Activated gamma-delta T cell (primary cell): ENCODE measurements around the gene FAM83G.

Experiments
- DNase-seq: peaks from one replicate; lab custom pipeline; 2025; lab: John Stamatoyannopoulos, UW

FAM83G gene

GRCh38 chr17:19005789-19006430, 1.3 kb upstream of the FAM83G start:
- no peak for DNase-seq

GRCh38 chr17:19005137-19005773, 691 bp upstream of the FAM83G start:
- no peak for DNase-seq

- no peak for DNase-seq
Observed at GRCh38 chr17:19003543-19004420, 782 bp downstream of the FAM83G start.

- no peak for DNase-seq
Observed at GRCh38 chr17:19002805-19003542, 1.6 kb downstream of the FAM83G start.

GRCh38 chr17:19001907-19002590, 2.5 kb downstream of the FAM83G start:
- DNase-seq, result no peak

- DNase-seq, result no peak
Observed at GRCh38 chr17:19000531-19001325, 3.8 kb downstream of the FAM83G start.

- no peak for DNase-seq
Observed at GRCh38 chr17:18999911-19000310, 4.7 kb downstream of the FAM83G start.

GRCh38 chr17:18999394-18999793, 5.2 kb downstream of the FAM83G start:
- DNase-seq, result no peak

- DNase-seq, result no peak
Observed at GRCh38 chr17:18997650-18998196, 6.8 kb downstream of the FAM83G start.

- DNase-seq, result no peak
Observed at GRCh38 chr17:18996458-18996857, 8.1 kb downstream of the FAM83G start.

- DNase-seq, result no peak
Observed at GRCh38 chr17:18995220-18995619, 9.3 kb downstream of the FAM83G start.

GRCh38 chr17:18994631-18995030, 9.9 kb downstream of the FAM83G start:
- DNase-seq, result no peak

- DNase-seq, result no peak
Observed at GRCh38 chr17:18993905-18994526, 10.5 kb downstream of the FAM83G start.

GRCh38 chr17:18992454-18993130, 12.0 kb downstream of the FAM83G start:
- peak; percentile 44 for DNase-seq

GRCh38 chr17:18991531-18992315, 12.8 kb downstream of the FAM83G start:
- DNase-seq, result no peak

- no peak for DNase-seq
Observed at GRCh38 chr17:18990331-18990730, 14.2 kb downstream of the FAM83G start.

GRCh38 chr17:18988546-18989173, 15.9 kb downstream of the FAM83G start:
- no peak for DNase-seq
